Stomach (tissue), 9 donors: ENCODE results near the gene KRTAP4-6. TPM values are rescaled to one million over a fixed set of nuclear protein-coding genes. Genes with fewer than 3 reads are reported as not detected.
"Not testable (repeated sequence)": the region's sequence is repeated elsewhere in the genome, so short reads cannot be mapped to it uniquely, and the experiment has no call there.

Source experiments
- DNase-seq, 2 donors: peaks; one replicate each; pipeline versions ENCODE4 v3.0.0 to v3.0.0-alpha.2; 2013 to 2019
- H3K27ac ChIP-seq, 5 donors: fragments of 200-600 bp in 4 of 5; sonication (generic) in 4 of 5; one replicate each; pipeline ENCODE4 v1.5.1; 2013 to 2019; ENCODE audit warnings: mild to moderate bottlenecking in 1 of 5, moderate library complexity in 1 of 5
- H3K27me3 ChIP-seq, 3 donors: fragments of 200-600 bp; sonication (generic); one replicate each; pipeline ENCODE4 v1.5.1; 2017 to 2019; ENCODE audit warnings: mixed run types in 1 of 3
- H3K36me3 ChIP-seq, 4 donors: fragments of 200-600 bp; sonication (generic); 1 replicate in 3 of 4; 2 replicates in 1 of 4; pipeline ENCODE4 v1.5.1; 2016 to 2019
- H3K4me1 ChIP-seq, 4 donors: fragments of 200-600 bp; sonication (generic); one replicate each; pipeline ENCODE4 v1.5.1; 2016 to 2019
- H3K4me3 ChIP-seq, 4 donors: fragments of 200-600 bp; sonication (generic) in 3 of 4; one replicate each; pipeline ENCODE4 v1.5.1; 2016 to 2019; ENCODE audit warnings: mild to moderate bottlenecking in 1 of 4
- H3K9me3 ChIP-seq, 4 donors: fragments of 200-600 bp; sonication (generic); one replicate each; pipeline ENCODE4 v1.5.1; 2016 to 2019
- EP300 ChIP-seq: sonication (generic); formaldehyde crosslinking; IDR thresholded peaks from one replicate; pipeline ENCODE4 v1.6.1; 2017; ENCODE audit warnings: antibody characterized with exemption
- POLR2A ChIP-seq, 4 donors: fragments of 450-650 bp; IDR thresholded peaks; one replicate each; pipeline ENCODE4 v1.6.1; 2016; ENCODE audit warnings: antibody characterized with exemption in 4 of 4, control low read depth in 2 of 4, mild to moderate bottlenecking in 1 of 4, moderate library complexity in 1 of 4
- POLR2AphosphoS5 ChIP-seq, 3 donors: sonication (generic); formaldehyde crosslinking; IDR thresholded peaks; one replicate each; pipeline ENCODE4 v1.6.1; 2016; ENCODE audit warnings: antibody characterized with exemption in 3 of 3
- WGBS, 5 donors: extraction: QIAGEN DNeasy Blood & Tissue Kit in 3 of 5; methylation state at CpG; one replicate each; pipeline versions ENCODE4 v1.1.5 to v1.1.7; 2013 to 2018; 5-methylcytosine and 5-hydroxymethylcytosine counted together
- intact Hi-C: fragments of 100-400 bp; cut with DNase I; formaldehyde crosslinking; loops from one replicate; pipeline ENCODE4 v1.15.1; 2023; ENCODE audit warnings: low total_unique reads
- polyA plus RNA-seq, 3 donors: library from polyadenylated mRNA; stranded (reverse); fragments of 200-250 nt; gene quantifications; one replicate each; pipeline ENCODE4 v1.2.3, GENCODE V29; 2013
- total RNA-seq, 5 donors: library from RNA; depleted of rRNA; stranded (reverse); fragments of >200 nt; gene quantifications; one replicate each; pipeline versions ENCODE4 v1.1.0 to v1.2.3, GENCODE V29; 2014 to 2016
- TF ChIP-seq, protein P1 (sequence below), 7 experiments: fragments of 450-650 bp in 4 of 7; fragments of 200-600 bp in 3 of 7; sonication (generic) in 3 of 7; IDR thresholded peaks; one replicate each; pipeline ENCODE4 v1.5.1; 2016 to 2019; ENCODE audit warnings: antibody characterized with exemption in 7 of 7, control low read depth in 2 of 7, mild to moderate bottlenecking in 1 of 7
- donor health status: healthy with polysubstance abuse.
- donor health status: Bipolar disorder and iron deficiency.
- donor health status: healthy.

The KRTAP4-6 gene
- total and polyA plus RNA-seq, 8 donors, result not detected

DNA sequence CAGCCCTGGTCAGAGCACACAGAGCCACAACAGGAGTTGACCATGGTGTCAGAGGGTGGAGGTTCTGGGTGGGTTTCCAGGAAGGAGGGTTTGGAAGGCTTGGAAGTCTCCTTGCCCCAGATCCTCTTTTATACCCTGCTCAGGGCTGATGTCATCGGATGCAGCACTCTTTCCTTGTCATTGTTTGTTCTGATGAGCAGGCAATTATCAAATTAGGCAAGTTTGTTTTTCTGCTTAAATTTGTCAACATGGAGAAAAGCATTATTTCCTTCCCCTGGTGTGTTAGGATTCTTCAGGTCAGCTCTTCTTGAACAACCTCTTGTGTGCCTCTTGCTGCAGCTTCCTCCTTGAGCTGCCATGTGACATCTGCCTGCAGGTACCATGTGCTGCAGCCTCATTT, 20.3 kb upstream of the KRTAP4-6 start, which contains the start of gene KRTAP4-4:
Gene KRTAP4-4 (minus strand): TSS at position 101 of the 400 bp plus-strand sequence. CDS start 57 bp downstream, at position 44.
- Histone ChIP-seq H3K4me3 (no peak within 1 kb of the TSS), H3K9me3 (no peaks in the 10 kb centered on the region), H3K4me1 (no peaks in the 10 kb centered on the region), H3K27me3 (peaks cover 0 to 29% (median 4%) of the 10 kb centered on the region in 3 donors), H3K27ac (no peak within 1 kb of the TSS), H3K36me3 (no peaks in the 10 kb centered on the region)
- intact Hi-C loops, result no loop called here
- TF ChIP-seq POLR2AphosphoS5 (IDR thresholded peaks at IDR 0.05) (no peak), POLR2A (IDR thresholded peaks at IDR 0.05) (no peak), EP300 (no peak)
- TF ChIP-seq, protein P1, sequence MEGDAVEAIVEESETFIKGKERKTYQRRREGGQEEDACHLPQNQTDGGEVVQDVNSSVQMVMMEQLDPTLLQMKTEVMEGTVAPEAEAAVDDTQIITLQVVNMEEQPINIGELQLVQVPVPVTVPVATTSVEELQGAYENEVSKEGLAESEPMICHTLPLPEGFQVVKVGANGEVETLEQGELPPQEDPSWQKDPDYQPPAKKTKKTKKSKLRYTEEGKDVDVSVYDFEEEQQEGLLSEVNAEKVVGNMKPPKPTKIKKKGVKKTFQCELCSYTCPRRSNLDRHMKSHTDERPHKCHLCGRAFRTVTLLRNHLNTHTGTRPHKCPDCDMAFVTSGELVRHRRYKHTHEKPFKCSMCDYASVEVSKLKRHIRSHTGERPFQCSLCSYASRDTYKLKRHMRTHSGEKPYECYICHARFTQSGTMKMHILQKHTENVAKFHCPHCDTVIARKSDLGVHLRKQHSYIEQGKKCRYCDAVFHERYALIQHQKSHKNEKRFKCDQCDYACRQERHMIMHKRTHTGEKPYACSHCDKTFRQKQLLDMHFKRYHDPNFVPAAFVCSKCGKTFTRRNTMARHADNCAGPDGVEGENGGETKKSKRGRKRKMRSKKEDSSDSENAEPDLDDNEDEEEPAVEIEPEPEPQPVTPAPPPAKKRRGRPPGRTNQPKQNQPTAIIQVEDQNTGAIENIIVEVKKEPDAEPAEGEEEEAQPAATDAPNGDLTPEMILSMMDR (IDR thresholded peaks at IDR 0.05), result no peak
- 78 to 96% (median 85%) methylated on average over 1 of the region's 1 CpG for WGBS, 5 donors
- no peak for DNase-seq

DNA sequence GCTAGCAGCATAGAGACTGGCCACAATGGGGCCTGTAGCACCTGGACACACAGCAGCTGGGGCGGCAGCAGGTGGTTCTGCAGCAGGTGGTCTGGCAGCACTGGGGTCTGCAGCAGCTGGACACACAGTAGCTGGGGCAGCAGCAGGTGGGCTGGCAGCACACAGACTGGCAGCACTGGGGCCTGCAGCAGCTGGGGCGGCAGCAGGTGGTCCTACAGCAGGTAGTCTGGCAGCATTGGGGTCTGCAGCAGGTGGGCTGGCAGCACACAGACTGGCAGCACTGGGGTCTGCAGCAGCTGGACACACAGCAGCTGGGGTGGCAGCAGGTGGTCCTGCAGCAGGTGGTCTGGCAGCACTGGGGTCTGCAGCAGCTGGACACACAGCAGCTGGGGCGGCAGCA, 19.8 kb upstream of the KRTAP4-6 start:
- intact Hi-C loops, H3K4me3 ChIP-seq, H3K9me3 ChIP-seq, H3K4me1 ChIP-seq, DNase-seq, H3K36me3 ChIP-seq, H3K27ac ChIP-seq: not testable (repeated sequence)
- H3K27me3 ChIP-seq, result peaks cover 0 to 29% (median 4%) of the 10 kb centered on the region in 3 donors
- WGBS, 5 donors, result 67 to 96% (median 90%) methylated on average over 3 of the region's 3 CpGs

DNA sequence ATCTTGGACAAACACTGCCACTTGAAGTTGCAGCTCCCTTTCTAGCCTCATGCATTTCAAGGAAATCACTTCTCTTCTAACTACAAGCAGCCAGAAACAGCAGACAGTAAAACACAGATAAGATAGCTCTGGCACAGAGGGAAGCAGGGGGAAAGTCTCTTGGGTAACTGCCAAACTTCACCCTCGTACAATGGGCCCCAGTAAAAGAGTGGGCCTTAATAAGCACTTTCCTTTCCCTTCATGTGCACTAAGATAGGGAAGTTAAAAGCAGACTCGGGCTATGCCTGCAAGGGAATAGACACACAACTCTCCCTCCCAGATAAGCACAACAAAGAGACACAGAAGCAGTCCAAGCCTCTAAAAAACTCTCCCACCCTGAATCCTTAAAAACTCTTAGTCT, 13.5 kb upstream of the KRTAP4-6 start:
- intact Hi-C loops, result no loop called here
- WGBS, 5 donors, result 13 to 19% (median 16%) methylated on average over 2 of the region's 2 CpGs

DNA sequence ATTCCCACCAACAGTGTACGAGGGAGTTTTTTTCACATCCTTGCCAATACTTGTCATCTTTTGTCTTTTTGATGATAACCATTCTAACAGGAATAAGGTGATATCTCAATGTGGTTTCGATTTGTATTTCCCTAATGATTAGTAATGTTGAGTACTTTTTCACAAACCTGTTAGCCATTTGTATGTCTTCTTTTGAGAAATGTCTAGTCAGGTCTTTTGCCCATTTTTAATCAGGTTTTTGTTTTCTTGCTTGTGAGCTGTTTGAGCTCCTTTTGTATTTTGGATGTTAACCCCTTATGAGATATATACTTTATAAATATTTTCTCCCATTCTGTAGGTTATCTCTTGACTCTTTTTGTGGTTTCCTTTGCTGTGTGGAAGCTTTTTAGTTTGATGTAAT, 11.2 kb upstream of the KRTAP4-6 start:
- intact Hi-C loops, result no loop called here
- Histone ChIP-seq H3K4me3 (no peak overlapping the region), H3K9me3 (no peaks in the 10 kb centered on the region), H3K27ac (no peak overlapping the region), H3K36me3 (no peaks in the 10 kb centered on the region), H3K4me1 (no peaks in the 10 kb centered on the region), H3K27me3 (peaks cover 0 to 19% (median 0%) of the 10 kb centered on the region in 3 donors)
- 67 to 85% (median 73%) methylated on average over 2 of the region's 2 CpGs for WGBS, 5 donors
- no peak for DNase-seq
- no peak for TF ChIP-seq EP300
- TF ChIP-seq, protein P1 (IDR thresholded peaks at IDR 0.05), result no peak
- TF ChIP-seq POLR2A (IDR thresholded peaks at IDR 0.05), result no peak
- no peak for TF ChIP-seq POLR2AphosphoS5 (IDR thresholded peaks at IDR 0.05)

More for the DNA sequence above, 13.5 kb upstream of the KRTAP4-6 start:
- no peak overlapping the region for H3K4me3 ChIP-seq
- no peak overlapping the region for H3K27ac ChIP-seq
- peak in 1 of 2 donors; percentile 8 for DNase-seq
- H3K4me1 ChIP-seq, result no peaks in the 10 kb centered on the region
- no peaks in the 10 kb centered on the region for H3K9me3 ChIP-seq
- H3K27me3 ChIP-seq, result peaks cover 0 to 28% (median 0%) of the 10 kb centered on the region in 3 donors
- TF ChIP-seq POLR2A (IDR thresholded peaks at IDR 0.05) (no peak), EP300 (no peak), POLR2AphosphoS5 (IDR thresholded peaks at IDR 0.05) (no peak)
- TF ChIP-seq, protein P1 (IDR thresholded peaks at IDR 0.05), result no peak
- H3K36me3 ChIP-seq, result no peaks in the 10 kb centered on the region

DNA sequence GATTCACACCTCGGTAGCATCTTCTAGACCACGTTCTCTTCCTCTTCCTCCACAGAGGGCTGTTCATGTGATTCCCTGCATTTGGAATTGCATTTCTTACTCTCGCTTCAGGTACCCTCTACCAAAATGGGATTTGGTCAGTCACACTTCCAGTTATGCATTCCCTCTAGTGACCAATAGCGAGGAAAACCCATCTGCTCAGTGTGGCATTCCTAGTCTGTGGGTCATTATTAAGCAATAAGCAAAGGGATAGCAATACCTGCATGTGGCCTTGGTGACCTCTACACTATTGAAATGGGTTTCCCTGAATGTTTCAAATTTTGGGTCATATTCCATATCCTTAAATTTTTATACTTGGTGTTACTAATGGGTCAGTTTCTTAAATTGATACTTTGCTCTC, 9.7 kb upstream of the KRTAP4-6 start:
- TF ChIP-seq POLR2AphosphoS5 (IDR thresholded peaks at IDR 0.05) (no peak), EP300 (no peak), POLR2A (IDR thresholded peaks at IDR 0.05) (no peak)
- TF ChIP-seq, protein P1 (IDR thresholded peaks at IDR 0.05), result no peak
- H3K36me3 ChIP-seq, result no peaks in the 10 kb centered on the region
- WGBS, 5 donors, result 78 to 86% (median 84%) methylated on average over 4 of the region's 4 CpGs
- H3K4me3 ChIP-seq, result no peak overlapping the region
- no peak overlapping the region for H3K27ac ChIP-seq
- H3K27me3 ChIP-seq, result peaks cover 0 to 17% (median 0%) of the 10 kb centered on the region in 3 donors
- H3K4me1 ChIP-seq, result no peaks in the 10 kb centered on the region
- no peaks in the 10 kb centered on the region for H3K9me3 ChIP-seq
- intact Hi-C loops, result no loop called here
- DNase-seq, result no peak
